AG08396 (cell line): Measurements from ENCODE around the gene MAGI2.
"Not testable (repeated sequence)": the region's sequence is repeated elsewhere in the genome, so short reads cannot be mapped to it uniquely, and the experiment has no call there.

Experiments
- DNase-seq: peaks from one replicate; pipeline ENCODE4 v3.0.0; 2012; ENCODE audit warnings: low spot score, mixed read lengths

MAGI2 gene

DNA sequence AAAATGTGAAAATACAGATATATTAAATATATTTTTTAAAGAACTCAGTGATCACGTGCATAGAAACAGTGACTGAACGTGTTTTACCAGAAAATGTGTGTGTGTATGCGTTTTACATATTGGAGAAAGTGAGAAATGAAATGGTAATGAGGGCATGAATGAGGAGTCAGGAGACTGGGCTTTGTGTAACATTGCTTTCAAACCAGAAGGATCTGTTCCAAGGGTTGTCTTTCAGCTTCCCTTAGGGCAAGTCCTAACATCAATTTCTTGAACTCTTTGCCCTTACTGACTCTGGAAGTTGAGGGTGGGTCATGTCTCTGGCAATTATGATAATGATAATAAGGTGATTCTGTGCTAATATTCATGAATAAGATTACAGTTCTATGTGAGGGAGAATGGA, 1097.6 kb downstream of the MAGI2 start:
- DNase-seq = no peak

DNA sequence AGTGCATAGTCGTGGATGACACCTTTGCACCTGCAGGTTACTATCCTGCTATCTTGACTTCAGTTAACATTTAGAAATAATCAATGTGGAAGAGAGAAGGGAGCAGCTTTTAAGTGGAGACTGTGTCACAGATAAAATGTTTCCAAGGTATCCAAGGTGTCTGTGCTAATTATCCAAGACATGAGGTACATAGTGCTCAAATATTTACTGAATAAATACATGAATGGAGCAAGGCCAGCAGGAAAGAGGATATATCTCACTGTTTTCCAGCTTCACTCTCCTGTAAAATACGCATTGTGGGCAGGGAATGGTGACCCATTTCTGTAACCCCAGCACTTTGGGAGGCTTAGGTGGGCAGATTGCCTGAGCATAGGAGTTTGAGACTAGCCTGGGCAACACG, 1102.5 kb downstream of the MAGI2 start:
- no peak for DNase-seq

DNA sequence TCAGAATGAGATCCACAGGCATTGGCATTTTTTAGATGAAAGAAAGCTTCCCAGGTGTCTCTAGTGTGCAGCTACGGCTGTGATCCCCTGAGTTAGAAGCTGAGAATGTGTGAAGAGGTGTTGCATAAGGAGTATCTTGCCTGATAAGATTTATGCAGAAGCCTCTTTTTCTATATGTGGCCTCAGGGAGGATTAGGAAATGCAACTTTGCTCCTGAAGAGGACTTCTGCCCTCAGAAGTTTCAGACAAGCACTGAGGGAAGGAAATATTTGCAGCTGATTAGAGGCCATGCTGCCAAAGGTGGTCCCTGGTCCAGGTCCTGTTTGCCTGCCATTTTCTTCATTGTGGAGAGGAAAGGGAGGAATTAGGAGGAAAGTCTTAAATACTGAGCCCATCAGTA, 1103.1 kb downstream of the MAGI2 start:
- no peak for DNase-seq

DNA sequence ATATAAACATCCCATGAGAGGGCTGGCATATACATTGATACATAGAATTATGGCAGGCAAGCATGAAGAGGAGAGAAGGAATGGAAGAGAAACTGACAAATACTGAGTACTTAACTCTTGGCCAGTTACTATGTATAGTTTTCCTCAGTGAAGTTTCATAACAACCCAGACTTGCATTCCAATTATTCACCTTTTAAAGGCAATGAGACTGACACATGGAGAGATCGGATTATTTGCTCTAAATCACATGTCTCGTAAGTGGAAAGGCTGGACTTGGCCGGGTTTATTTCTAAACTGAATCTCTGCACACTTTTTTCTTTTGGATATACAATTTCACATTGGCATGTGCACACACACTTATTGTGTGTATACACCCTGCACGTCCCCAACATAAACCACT, 1106.6 kb downstream of the MAGI2 start:
- no peak for DNase-seq

DNA sequence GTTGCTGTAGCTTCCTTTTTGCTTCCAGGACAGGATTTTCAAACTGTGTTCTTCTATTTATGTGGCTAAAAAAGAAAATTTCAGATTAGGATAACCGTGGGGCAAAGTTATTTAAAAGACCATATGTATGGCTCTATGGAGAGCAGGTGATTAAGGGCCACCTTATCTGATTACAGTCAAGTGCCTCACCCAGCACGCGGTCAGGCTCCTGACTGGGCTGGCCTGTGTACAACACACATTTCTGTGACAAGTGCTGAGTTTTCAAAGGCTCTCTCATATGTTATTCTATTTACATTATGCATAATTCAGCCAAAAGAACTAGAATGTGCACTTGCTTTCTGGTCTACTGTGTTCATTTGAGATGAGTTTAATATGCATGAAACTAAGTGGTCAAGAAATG, 1107.5 kb downstream of the MAGI2 start:
- no peak for DNase-seq

DNA sequence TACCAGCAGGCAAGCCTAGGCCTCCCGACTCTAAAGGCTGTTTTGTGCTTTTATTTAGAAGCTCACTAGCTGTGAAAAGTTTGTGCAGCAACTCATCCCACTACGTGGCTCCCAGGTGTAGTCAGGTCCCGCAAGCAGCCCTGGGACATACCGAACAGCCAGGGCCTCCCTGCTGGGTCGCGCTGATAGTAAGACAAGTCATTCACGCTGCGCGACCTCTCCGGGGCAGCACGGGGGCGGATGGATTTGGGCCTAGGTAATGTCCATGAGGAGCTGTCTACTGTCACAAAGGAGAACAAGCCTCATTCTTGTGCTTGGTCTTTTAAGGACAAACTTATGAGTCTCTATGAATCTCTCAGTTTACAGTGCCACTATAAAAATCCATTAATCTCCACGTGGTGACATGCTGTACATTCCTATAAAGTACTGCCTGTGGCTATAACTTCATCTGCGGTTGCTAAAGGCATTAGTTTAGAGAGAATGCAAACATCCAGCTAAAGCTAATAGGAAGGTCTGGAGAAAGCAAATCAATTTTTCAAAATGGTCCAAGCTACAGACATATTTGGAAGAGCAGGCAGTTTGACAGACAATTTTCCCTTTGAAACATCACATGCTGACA, 1108.1 kb downstream of the MAGI2 start:
- no peak for DNase-seq

DNA sequence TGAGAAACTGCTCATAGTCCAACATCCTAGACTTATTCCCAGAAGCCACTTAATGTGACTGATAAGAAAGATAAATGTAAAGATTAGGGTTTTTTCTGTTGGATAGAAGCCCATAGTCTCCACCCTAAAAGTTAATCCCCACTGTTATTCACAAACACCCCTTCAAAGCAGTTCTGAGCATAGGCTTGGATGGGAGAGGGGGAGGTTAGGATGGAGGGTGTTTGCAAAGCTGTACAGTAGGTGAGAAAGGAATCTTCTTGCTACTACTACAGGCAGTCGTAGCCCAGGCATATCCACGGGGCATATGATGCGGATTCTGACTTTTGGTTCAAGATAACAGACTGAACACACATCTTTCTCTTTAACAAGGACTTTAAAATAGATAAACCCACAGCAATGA, 1119.0 kb downstream of the MAGI2 start:
- DNase-seq = no peak

DNA sequence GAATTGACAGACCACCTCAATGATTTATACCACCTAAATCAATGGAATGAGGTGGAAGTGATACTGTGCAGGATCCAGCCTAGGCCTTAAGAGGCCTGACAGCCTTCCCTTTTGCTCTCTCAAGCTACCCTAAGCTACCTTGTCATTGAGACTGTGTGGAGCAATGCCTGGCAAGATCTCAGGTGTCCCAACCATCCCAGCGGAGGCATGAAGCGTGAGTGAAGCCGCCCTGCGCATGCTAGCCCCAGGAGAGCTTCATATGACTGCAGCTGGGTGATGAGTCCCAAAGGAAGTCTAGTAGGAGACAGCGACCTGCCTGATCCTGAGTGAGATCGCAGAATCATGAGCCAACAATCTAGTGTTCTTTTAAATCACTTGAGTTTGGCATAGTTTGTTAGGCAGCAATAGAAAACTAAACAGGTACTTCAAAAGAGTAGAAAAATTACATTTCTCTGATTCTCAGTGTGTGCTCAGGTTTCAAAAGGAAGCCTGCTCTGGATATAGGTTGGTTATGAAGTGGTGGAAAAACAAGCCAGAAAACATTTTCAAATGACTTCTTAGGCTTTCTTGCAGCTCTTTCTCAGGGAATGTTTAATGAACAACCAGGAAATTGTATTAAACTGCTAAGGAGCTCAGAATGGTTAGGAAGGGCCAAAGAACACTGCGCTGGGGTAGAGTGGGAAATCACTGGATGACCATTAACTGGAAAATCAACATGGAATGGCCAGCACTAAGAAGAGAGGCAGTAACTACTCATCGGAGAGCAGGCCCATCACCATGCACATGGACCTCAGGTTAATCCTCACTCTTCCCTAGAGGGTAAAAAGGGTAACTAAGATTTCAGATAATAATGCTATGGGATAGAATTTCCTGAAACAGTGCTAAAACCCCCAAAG, 1119.7 kb downstream of the MAGI2 start:
- DNase-seq = no peak

DNA sequence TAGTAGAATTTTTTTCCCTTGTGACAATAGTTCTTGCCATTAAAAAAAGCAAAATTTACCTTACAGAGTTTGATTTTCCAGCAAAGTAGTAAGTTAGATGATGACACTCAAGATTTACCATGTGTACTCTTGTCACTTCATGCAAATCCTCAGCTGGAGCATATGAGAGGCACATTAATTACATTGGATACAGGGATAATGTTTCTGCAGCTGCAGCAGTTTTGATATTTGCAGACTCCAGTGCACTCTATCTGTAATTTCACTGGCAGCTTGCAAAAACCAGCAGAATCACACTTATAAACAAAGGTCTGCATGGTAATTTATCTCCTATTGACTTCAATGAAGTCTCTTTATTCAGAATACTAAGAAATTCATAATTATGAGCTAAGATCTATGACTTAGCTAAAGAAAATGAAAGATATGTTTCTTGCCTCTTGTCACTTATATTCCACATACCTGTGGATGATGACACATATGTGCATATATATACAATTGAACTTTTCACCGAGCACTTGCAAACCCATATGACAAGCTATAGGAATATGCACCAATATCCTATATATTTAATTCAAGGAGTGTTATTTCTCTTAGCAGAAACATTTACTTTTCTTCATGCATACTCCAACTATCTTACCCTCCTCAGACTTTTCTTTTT, 1124.3 kb downstream of the MAGI2 start:
- DNase-seq = no peak

DNA sequence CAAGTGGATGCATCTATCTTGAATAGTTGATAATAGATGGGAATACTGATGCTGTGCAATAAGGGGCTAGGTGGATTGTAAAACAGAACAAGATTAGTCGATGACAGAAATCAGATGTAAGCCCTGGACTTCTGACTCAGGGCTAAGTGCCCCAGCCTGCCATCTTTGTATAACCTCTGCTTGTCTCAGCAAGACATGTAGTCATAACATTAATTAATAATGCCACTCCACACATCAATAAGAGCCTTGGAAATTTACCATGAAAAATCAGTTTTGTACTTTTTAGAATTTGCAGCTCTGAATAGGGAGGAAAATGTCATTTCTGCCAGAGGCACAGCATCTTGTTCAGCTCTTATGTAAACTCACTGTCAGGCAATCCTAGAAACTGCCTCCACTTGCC, 1125.7 kb downstream of the MAGI2 start:
- DNase-seq = no peak

DNA sequence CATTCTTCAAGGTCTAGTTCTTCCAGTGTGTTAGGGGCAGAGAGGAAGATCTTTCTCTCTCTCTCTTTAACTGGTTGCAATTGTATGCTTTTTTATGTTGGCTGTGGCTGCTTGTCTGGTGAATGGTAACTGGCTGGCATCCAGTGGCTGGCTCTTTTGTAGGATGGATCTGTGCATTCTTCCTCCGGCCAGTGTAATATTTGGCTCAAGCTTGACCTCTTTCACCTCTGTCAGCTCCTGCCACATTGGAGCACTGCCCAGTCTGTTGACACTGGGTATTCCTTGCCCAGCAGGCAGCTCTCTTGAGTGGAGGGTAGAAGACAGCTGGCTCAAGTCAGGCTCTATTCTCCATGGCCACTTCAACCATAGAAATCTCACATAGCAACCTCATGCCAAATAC, 1126.6 kb downstream of the MAGI2 start:
- DNase-seq = no peak

DNA sequence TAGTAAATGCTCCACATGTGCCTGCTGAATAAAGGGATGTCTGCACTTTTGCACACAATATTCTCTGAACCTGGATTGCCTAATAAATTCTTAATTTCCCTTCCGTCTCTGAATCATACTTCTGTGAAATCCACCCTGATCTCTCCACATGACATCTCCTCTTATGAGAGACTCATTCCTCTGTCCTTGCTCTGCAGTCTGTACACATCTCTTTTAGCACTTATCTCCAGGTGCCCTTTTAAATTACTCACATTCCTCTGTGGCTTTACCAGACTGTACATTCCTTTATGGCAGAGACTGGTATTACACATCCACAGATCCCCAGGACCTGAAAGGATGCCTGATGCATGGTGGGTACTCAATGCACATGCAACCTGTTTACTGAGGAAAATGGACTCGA, 1127.3 kb downstream of the MAGI2 start:
- DNase-seq = no peak

DNA sequence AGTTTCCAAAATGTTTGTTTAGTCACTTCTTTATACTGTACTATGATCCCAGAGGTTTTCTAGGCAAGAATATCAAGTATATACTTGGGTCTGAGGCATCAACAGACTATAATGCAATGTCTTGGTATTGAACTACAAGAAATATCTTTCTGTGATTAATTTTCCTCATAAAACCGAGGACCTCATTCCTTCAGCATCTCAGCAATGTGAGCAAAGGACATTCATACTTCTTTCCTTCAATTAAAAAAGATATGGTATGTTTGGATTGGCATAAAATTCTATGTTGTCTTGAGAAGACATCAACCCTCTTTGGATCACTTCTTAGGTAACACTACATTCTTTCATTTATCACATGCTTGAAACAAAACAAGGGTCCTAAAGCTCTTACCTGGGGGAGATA, 1130.3 kb downstream of the MAGI2 start:
- no peak for DNase-seq

DNA sequence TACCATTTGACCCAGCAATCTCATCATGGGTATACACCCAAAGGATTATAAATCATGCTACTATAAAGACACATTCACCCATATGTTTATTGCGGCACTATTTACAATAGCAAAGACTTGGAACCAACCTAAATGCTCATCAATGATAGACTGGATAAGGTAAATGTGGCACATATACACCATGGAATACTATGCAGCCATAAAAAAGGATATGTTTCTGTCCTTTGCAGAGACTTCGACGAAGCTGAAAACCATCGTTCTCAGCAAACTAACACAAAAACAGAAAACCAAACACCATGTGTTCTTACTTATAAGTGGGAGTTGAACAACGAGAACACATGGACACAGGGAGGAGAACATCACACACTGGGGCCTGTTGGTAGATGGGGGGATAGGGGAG, 1131.2 kb downstream of the MAGI2 start:
- not testable (repeated sequence) for DNase-seq

DNA sequence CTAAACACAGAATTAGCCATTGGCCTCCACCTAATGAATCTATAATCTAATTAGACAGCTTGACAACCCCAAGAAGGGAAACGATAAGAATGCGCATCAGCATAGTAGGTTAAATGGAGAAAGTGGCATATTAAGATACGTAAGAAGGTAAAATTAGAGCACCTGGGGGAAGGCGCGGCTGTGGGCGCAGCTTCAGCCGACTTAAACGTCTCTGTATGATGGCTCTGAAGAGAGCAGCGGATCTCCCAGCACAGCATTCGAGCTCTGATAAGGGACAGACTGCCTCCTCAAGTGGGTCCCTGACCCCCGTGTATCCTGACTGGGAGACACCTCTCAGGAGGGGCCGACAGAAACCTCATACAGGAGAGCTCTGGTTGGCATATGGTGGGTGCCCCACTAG, 1136.1 kb downstream of the MAGI2 start:
- no peak for DNase-seq

DNA sequence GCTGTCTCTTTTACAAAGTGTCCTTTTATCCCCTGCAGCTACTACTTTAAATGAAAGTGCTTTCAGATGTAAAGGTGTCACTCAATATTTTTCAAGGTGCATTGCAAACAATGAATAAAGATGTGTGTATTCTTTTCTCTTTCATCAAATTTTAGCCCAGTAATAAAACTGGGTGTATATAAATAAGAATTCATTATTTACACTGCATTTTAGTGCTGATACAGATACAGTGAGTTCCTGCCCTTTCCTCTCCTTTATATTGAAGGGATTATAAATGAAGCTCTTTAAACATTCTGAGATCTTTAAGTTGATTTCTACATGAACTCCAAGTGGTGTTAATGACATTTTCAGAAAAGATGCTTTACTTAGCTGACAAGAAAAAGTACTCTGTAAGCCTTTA, 1137.4 kb downstream of the MAGI2 start:
- DNase-seq = no peak

DNA sequence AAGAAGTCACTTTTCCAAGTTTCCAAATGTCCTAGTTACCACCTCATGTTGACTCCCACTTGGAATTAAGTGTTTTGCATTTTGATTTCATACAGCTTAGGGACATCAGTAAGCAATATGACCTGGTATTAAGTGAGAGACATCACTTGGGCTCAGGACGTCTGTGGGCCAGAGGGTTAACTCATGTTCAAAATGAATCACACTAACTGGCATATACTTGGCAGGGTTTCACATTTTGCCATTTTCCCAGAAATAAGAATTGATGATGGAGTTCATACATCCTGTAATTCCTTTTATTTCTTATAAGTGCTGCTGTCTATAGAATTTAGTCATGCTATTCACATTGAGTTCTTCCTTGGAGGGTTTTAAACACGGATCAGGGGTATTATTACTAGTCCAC, 1138.3 kb downstream of the MAGI2 start:
- no peak for DNase-seq

DNA sequence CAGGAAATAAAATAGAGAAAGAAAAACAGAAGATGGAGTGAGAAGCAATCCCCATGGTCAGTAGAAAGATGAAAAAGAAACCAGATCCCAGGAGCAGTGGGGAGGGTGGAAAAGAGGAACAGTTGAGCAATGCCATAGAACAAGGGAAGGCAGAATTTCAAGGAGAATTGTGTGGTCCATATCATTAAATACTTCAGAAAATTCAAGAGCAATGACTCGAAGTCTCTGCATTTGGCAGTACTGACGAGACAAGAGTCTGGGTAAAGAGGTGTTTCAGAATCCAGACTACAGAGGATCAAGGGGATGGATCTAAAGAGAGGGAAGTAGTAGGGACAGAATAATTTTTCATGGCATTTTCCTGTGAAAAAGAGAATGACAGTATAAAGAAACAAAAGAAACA, 1142.3 kb downstream of the MAGI2 start:
- no peak for DNase-seq

DNA sequence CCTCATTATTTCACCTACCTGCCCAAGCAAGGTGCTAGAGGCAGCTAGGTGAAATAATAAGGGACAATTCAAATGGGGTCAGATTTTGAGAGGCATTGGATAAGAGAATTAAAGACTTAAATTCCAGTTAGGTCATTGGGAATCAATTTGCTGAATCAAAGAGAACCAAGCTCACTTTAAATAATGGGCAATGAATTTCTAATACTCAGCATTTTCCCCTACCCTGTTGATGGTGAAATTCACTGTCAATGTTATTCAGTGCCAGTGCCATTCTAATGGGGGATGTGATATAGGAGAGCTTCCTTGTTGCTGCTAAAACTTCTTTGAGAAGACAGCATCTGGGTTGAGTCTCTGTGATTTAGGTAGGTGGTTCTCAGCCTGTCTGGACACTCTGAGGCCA, 1145.6 kb downstream of the MAGI2 start:
- DNase-seq = no peak

DNA sequence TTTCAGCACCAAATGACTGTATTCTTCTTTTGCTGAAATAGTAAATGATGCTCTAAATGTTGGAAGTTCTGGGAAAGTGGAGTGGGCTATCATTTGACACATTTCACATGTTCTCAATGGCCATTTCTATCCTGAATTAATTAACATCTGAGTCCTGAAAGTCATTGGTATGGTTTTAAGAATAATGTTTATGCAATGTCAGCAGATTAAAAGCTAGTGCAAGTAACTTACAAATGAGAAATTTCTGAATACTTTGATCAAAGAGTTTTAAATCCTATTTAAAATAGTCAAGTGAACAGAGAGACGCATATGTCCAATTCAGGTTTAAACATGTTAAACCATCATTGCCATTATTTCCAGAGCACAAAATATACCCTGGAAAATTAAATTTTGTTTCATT, 1146.8 kb downstream of the MAGI2 start:
- DNase-seq = no peak

DNA sequence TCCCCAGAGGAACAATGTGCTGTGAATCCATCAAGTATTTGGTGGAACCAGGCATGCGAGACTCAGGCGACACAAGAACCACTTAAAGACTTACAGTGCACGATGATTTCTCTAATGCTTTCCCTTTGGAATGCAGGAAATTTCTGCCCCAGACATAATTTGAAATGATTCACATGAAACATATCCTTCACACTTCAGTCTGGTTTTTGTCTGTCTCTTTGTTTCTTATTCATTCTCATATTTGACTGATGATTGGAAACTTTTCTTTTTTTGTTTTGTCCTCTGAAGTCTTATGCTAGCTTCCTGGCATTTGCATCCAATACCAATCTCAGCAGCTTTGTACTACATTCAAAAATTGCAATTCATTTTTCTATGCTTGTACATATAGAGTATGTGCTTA, 1152.1 kb downstream of the MAGI2 start:
- peak; percentile 18 for DNase-seq

DNA sequence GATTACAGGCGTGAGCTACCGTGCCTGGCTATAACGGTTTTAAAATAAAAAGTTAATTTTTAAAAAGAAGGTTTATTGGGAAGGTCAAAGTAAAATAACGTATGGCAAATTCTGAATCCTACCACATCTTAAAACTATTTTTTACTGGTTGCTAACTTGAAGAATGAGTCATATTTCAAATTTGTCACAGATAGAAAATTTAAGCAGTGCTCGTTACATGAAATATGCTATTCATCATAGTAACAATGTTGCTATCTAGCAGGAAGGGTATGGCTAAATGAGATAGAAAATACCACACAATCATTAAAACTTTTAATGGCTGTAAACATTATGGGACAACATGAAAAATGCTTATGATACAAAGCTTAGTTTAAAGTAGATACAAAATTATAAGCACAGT, 1154.4 kb downstream of the MAGI2 start:
- DNase-seq = no peak

DNA sequence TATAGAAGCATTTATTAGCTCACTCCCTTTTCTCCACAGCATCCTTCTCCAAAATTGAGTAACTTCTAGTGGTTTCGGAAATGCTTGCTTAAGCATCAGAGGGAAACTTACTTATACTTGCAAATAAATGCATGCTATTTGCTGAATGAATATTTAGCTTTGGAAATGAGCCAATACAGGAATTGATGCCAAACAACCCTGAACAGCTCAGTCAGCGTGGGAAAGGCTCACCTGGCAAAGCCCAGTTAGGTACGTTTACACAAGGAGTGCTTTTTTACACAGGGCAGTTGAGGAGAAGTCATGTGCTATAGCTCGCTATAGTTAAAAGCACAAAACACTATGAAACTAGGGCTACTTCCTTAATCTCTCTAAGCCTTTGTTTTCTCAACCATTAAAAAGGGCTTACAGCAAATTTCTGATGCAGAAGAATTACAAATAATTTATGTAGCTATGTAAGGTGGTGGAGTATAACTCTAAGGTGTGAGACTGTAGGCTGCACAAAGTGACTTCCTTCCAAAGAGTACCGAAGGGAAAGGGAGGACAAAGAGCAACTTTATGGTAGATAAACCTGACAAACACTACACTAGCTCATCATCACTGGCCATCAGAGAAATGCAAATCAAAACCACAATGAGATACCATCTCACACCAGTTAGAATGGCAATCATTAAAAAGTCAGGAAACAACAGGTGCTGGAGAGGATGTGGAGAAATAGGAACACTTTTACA, 1156.7 kb downstream of the MAGI2 start:
- no peak for DNase-seq
